ENCODE results near the gene CHRNA1. TPM values are rescaled to one million over a fixed set of nuclear protein-coding genes. Genes with fewer than 3 reads are reported as not detected.

The CHRNA1 gene
- total RNA-seq, 1 experiment from 2014 or later = not detected

GRCh38 chr2:174728096-174728495 lies 36.2 kb downstream of the CHRNA1 start:
- Histone ChIP-seq H3K18ac (ENCODE audit: insufficient read length, low read depth, low read length) (no peak overlapping the region), H3T11ph (ENCODE audit: low read length) (no peak overlapping the region), H3K79me2 (ENCODE audit: insufficient read depth, low read length) (no peaks in the 10 kb centered on the region), H3K9me3 (ENCODE audit: control insufficient read depth, low read depth, low read length) (no peaks in the 10 kb centered on the region), H4K91ac (ENCODE audit: insufficient read length, low read depth, low read length) (no peak overlapping the region), H2BK15ac (ENCODE audit: low read depth, low read length) (no peak overlapping the region), H4K8ac (replicated peaks; ENCODE audit: insufficient read length, low read depth, low read length) (no peak overlapping the region), H3K56ac (ENCODE audit: insufficient read length, low read depth, low read length) (no peak overlapping the region), H3K27me3 (ENCODE audit: insufficient read depth, low read length) (no peaks in the 10 kb centered on the region; the same call in 1 of the 2 replicates), H3K79me1 (ENCODE audit: insufficient read depth, low read depth, low read length, poor library complexity, severe bottlenecking) (no peaks in the 10 kb centered on the region), H3K4ac (ENCODE audit: low read depth, low read length) (no peak overlapping the region), H2BK120ac (ENCODE audit: low read depth, low read length, poor library complexity, severe bottlenecking) (no peak overlapping the region), H2BK12ac (ENCODE audit: insufficient read length, low read depth, low read length) (no peak overlapping the region), H3K9ac (ENCODE audit: extremely low read depth, insufficient read length, low read length) (no peak overlapping the region), H3K27ac (ENCODE audit: insufficient read length, low read depth, low read length) (no peak overlapping the region), H3K4me2 (ENCODE audit: insufficient read depth, insufficient read length, low read length) (no peak overlapping the region), H2AFZ (ENCODE audit: low read length) (no peak overlapping the region), H4K20me1 (ENCODE audit: control insufficient read depth, insufficient read depth, insufficient read length) (no peaks in the 10 kb centered on the region), H3K14ac (ENCODE audit: insufficient read depth, low read length) (no peak overlapping the region), H2BK5ac (ENCODE audit: insufficient read length, low read length) (no peak overlapping the region), H4K5ac (ENCODE audit: insufficient read length, low read depth, low read length) (no peak overlapping the region), H2BK20ac (ENCODE audit: low read depth, low read length, poor library complexity, severe bottlenecking) (no peak overlapping the region), H3K23me2 (ENCODE audit: insufficient read length, low read depth, low read length, poor library complexity, severe bottlenecking) (peaks cover 5% of the 10 kb centered on the region), H3K23ac (ENCODE audit: insufficient read length, low read depth, low read length) (no peak overlapping the region), H3K4me1 (ENCODE audit: insufficient read depth, low read length) (no peaks in the 10 kb centered on the region), H2AK5ac (ENCODE audit: insufficient read length, low read length) (no peak overlapping the region)
- Mint-ChIP-seq H3K9me3 (no peaks in the 10 kb centered on the region; a peak in 1 of 5 replicates), H3K27me3 (ENCODE audit: low read depth) (0 out of 2 replicates have a peak, but pooled peaks cover 1% of the 10 kb centered on the region), H3K4me3 (no peak overlapping the region), H3K27ac (no peak overlapping the region), H3K4me1 (peaks cover 8% of the 10 kb centered on the region in 2 experiments), H3K36me3 (ENCODE audit: insufficient read depth in 1 of 3, low read depth in 3 of 3) (peaks cover 0 to 2% (median 0%) of the 10 kb centered on the region in 3 experiments; a peak in 1 of 7 replicates)
- TF ChIP-seq CTCF (conservative IDR thresholded peaks at IDR 0.05) = no peak
- no peak for DNase-seq
- no CpG with 5 or more reads among the region's 9 CpGs for WGBS (ENCODE audit: extremely low coverage, insufficient read length, low lambda C conversion rate)

Measured in H9 (cell line).